Muscle layer of duodenum (tissue), 2 donors: ENCODE results near the gene SERPINB2.

Source experiments
- H3K27ac ChIP-seq: one replicate; pipeline ENCODE4 v1.7.0; 2013; ENCODE audit warnings: mild to moderate bottlenecking, low read length
- H3K27me3 ChIP-seq: one replicate; pipeline ENCODE4 v1.7.0; 2013; ENCODE audit warnings: low read depth, mild to moderate bottlenecking, control low read depth, low read length
- H3K36me3 ChIP-seq, 2 donors: one replicate each; pipeline ENCODE4 v1.7.0; 2013; ENCODE audit warnings: low read length in 2 of 2, control low read depth in 1 of 2, mild to moderate bottlenecking in 1 of 2; ENCODE audit not compliant: insufficient read depth in 2 of 2, control insufficient read depth in 1 of 2
- H3K4me1 ChIP-seq, 2 donors: one replicate each; pipeline ENCODE4 v1.7.0; 2013; ENCODE audit warnings: low read length in 2 of 2, mild to moderate bottlenecking in 2 of 2, control low read depth in 1 of 2, moderate library complexity in 1 of 2; ENCODE audit not compliant: insufficient read depth in 2 of 2, control insufficient read depth in 1 of 2
- H3K4me3 ChIP-seq, 2 donors: one replicate each; pipeline ENCODE4 v1.7.0; 2013; ENCODE audit warnings: low read length in 2 of 2, low read depth in 1 of 2, mild to moderate bottlenecking in 1 of 2
- H3K9me3 ChIP-seq, 2 donors: one replicate each; pipeline ENCODE4 v1.7.0; 2013; ENCODE audit warnings: low read length in 2 of 2, control low read depth in 1 of 2, mild to moderate bottlenecking in 1 of 2; ENCODE audit not compliant: control insufficient read depth in 1 of 2
- donor health status: healthy.

The SERPINB2 gene

GRCh38 chr18:63889626-63890025, 2.1 kb downstream of the SERPINB2 start:
- H3K36me3 ChIP-seq, result no peaks in the 10 kb centered on the region
- no peaks in the 10 kb centered on the region for H3K4me1 ChIP-seq
- H3K27me3 ChIP-seq, result no peaks in the 10 kb centered on the region
- no peak overlapping the region for H3K4me3 ChIP-seq
- no peak overlapping the region for H3K27ac ChIP-seq
- H3K9me3 ChIP-seq, result no peaks in the 10 kb centered on the region

GRCh38 chr18:63890237-63890949, 2.9 kb downstream of the SERPINB2 start:
- H3K27ac ChIP-seq, result no peak overlapping the region
- H3K9me3 ChIP-seq, result no peaks in the 10 kb centered on the region
- no peaks in the 10 kb centered on the region for H3K27me3 ChIP-seq
- H3K36me3 ChIP-seq, result no peaks in the 10 kb centered on the region
- H3K4me1 ChIP-seq, result no peaks in the 10 kb centered on the region
- no peak overlapping the region for H3K4me3 ChIP-seq

DNA sequence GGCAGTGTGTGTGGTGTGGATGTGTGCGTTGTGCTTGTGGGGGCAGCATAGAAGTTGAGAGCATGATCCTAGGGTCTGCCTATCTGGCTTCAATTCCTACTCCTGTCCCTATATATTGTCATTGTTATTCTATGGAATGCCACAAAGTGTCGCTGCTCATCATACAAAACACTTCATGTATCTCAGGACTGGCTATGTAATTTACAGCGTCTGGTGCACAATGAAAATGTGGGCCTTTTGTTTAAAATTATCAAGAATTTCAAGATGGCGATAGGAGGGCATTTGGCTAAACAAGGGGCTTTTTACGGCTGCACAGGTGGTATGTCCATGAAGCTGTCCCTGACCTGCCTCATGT, 3.4 kb downstream of the SERPINB2 start:
- Histone ChIP-seq H3K4me3 (no peak overlapping the region), H3K27ac (no peak overlapping the region), H3K9me3 (no peaks in the 10 kb centered on the region), H3K36me3 (no peaks in the 10 kb centered on the region), H3K27me3 (no peaks in the 10 kb centered on the region), H3K4me1 (no peaks in the 10 kb centered on the region)

DNA sequence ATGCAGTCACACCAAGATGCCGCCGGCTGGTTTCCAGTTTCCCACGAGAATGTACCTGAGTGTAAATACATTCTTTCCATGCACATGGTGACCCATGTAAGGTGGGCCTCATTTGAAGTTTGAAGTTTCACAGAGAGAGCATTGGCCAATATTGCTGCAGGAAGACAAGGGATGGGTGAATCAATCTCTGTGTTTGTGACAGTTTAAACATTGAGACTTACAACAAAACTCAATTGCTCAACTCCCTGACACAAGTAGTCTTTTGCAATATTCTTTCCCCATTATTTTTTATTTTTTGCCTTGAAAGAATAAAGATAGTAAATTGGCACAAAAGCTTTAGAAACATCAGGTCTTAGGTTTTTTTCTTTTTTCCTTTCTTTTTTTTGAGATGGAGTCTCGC, 5.1 kb downstream of the SERPINB2 start:
- Histone ChIP-seq H3K9me3 (no peaks in the 10 kb centered on the region), H3K4me1 (no peaks in the 10 kb centered on the region), H3K4me3 (no peak overlapping the region), H3K27ac (no peak overlapping the region), H3K36me3 (no peaks in the 10 kb centered on the region), H3K27me3 (no peaks in the 10 kb centered on the region)

DNA sequence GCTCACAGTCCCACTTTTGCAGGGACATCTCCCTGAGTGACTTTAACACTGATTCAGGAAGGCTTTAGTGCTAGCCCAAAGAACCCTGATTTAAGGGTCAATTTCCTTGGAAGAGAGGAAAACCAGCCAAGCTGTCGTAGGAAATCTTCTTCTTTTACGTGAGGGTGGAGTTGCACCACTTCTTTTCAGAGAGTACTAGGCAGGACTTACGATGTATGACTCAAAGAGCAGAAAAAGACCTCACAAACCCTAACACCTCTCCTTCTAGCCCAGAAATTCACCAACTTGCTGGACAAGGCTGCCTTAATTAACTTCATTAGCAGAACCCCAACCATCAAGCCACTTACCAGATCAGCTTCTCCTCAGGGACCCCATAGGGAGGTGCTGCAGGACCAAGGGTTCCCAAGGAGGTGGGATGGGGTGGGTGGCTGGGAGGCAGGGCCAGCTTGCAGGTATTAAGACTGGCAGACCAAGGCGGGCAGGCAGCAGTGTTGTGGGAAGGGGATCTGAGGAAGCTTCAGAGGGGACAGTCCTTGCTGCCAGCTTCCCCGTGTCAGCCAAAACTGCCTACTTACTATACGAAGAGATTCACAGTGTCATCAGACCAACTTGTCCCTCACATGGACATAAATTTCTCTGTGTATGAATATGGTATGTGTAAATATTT, 6.7 kb downstream of the SERPINB2 start:
- Histone ChIP-seq H3K4me3 (no peak overlapping the region), H3K9me3 (no peaks in the 10 kb centered on the region), H3K27ac (no peak overlapping the region), H3K4me1 (no peaks in the 10 kb centered on the region), H3K27me3 (no peaks in the 10 kb centered on the region), H3K36me3 (no peaks in the 10 kb centered on the region)

- Histone ChIP-seq H3K9me3 (no peaks in the 10 kb centered on the region), H3K36me3 (no peaks in the 10 kb centered on the region), H3K4me3 (no peak overlapping the region), H3K4me1 (no peaks in the 10 kb centered on the region), H3K27me3 (no peaks in the 10 kb centered on the region), H3K27ac (no peak overlapping the region)
These were observed 7.7 kb downstream of the SERPINB2 start for GRCh38 chr18:63895190-63895589.

- H3K27ac ChIP-seq, result no peak overlapping the region
- H3K4me1 ChIP-seq, result no peaks in the 10 kb centered on the region
- no peaks in the 10 kb centered on the region for H3K27me3 ChIP-seq
- no peak overlapping the region for H3K4me3 ChIP-seq
- H3K36me3 ChIP-seq, result no peaks in the 10 kb centered on the region
- no peaks in the 10 kb centered on the region for H3K9me3 ChIP-seq
These were observed 9.6 kb downstream of the SERPINB2 start for GRCh38 chr18:63897072-63897471.

- H3K4me1 ChIP-seq, result no peaks in the 10 kb centered on the region
- H3K4me3 ChIP-seq, result no peak overlapping the region
- no peaks in the 10 kb centered on the region for H3K27me3 ChIP-seq
- H3K9me3 ChIP-seq, result no peaks in the 10 kb centered on the region
- H3K36me3 ChIP-seq, result no peaks in the 10 kb centered on the region
- no peak overlapping the region for H3K27ac ChIP-seq
These were observed 11.7 kb downstream of the SERPINB2 start for GRCh38 chr18:63899206-63899605.

DNA sequence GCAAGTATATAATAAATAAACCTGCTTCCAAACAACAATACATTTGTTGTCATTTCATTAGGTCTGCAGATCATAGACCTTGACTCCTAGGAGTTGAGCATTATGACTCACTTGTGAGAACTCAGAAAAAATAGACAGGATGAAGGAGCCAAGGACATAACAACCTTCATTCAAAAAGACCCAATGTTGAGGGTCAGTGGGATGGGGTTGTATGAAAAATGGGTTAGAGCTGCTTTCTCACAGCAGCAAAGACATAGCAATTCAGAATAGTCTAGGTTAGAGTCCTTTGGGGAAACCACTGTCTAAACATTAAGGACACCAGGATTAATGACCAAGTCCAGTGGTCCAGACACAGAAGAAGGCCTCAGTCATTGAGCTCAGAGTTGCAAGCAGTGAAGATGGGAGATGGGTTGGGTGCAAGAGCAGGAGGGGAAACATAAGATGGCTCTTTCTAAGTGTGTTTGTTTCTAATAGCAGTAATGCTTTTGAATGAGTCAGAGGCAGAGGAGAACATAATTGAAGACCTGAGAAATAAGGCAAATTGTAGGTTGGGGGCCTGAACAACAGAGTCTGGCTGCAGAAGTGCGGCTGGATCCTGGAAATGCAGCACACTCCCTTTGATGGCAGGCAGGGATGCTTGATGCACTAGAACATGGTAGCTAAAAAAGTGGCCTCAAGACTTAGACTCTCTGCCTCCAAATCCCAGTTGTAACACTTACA, 16.5 kb downstream of the SERPINB2 start:
- Histone ChIP-seq H3K9me3 (no peaks in the 10 kb centered on the region), H3K27me3 (no peaks in the 10 kb centered on the region), H3K36me3 (no peaks in the 10 kb centered on the region)

GRCh38 chr18:63904694-63905093, 17.2 kb downstream of the SERPINB2 start:
- no peaks in the 10 kb centered on the region for H3K4me1 ChIP-seq
- H3K27ac ChIP-seq, result no peak overlapping the region
- no peaks in the 10 kb centered on the region for H3K27me3 ChIP-seq
- no peaks in the 10 kb centered on the region for H3K9me3 ChIP-seq
- H3K36me3 ChIP-seq, result no peaks in the 10 kb centered on the region
- H3K4me3 ChIP-seq, result no peak overlapping the region

More for the DNA sequence above, 16.5 kb downstream of the SERPINB2 start:
- Histone ChIP-seq H3K4me1 (no peaks in the 10 kb centered on the region), H3K4me3 (no peak overlapping the region), H3K27ac (no peak overlapping the region)

DNA sequence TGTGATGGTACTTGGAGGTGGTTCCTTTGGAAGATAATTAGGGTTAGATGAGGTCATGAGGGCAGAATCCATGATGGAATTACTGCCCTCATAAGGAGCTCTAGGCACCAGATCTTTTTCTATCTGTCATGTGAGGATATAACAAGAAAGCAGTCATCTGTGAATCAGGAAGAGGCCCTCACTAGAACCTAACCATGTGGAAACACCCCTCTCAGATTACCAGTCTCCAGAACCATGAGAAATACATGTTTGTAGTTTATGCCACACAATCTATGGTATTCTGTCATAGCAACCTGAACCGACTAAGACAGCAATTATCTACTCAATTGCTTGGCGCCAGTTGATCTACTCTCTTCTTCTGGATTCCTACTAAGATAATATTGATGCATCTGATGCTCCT, 17.9 kb downstream of the SERPINB2 start:
- Histone ChIP-seq H3K4me3 (no peak overlapping the region), H3K27ac (no peak overlapping the region), H3K9me3 (no peaks in the 10 kb centered on the region), H3K4me1 (no peaks in the 10 kb centered on the region), H3K27me3 (no peaks in the 10 kb centered on the region), H3K36me3 (no peaks in the 10 kb centered on the region)
